Kidney glomerular epithelial cell (primary cell): Measurements from ENCODE around the gene CYTH3.

Experiments used
- DNase-seq: peaks from one replicate; lab custom pipeline; 2025; lab: John Stamatoyannopoulos, UW

The CYTH3 gene

GRCh38 chr7:6166443-6166891 lies 106.0 kb downstream of the CYTH3 start:
- no peak for DNase-seq

- DNase-seq = no peak
These were observed 106.7 kb downstream of the CYTH3 start for GRCh38 chr7:6165521-6166320.

- no peak for DNase-seq
These were observed 107.3 kb downstream of the CYTH3 start for GRCh38 chr7:6165075-6165474.

GRCh38 chr7:6164491-6164890 lies 107.9 kb downstream of the CYTH3 start:
- no peak for DNase-seq

GRCh38 chr7:6164010-6164409 lies 108.4 kb downstream of the CYTH3 start:
- no peak for DNase-seq

- no peak for DNase-seq
These were observed 109.0 kb downstream of the CYTH3 start for GRCh38 chr7:6163402-6163801.

GRCh38 chr7:6162650-6163366 lies 109.6 kb downstream of the CYTH3 start:
- no peak for DNase-seq

- no peak for DNase-seq
These were observed 110.1 kb downstream of the CYTH3 start for GRCh38 chr7:6162331-6162620.

- no peak for DNase-seq
These were observed 110.7 kb downstream of the CYTH3 start for GRCh38 chr7:6161463-6162330.

- peak; percentile 11 for DNase-seq
These were observed 112.2 kb downstream of the CYTH3 start for GRCh38 chr7:6160191-6160623.

GRCh38 chr7:6159524-6160031 lies 112.8 kb downstream of the CYTH3 start:
- DNase-seq = no peak

GRCh38 chr7:6159097-6159483 lies 113.3 kb downstream of the CYTH3 start:
- DNase-seq = no peak

- DNase-seq = no peak
These were observed 113.9 kb downstream of the CYTH3 start for GRCh38 chr7:6158424-6159096.

GRCh38 chr7:6157685-6158423 lies 114.6 kb downstream of the CYTH3 start:
- no peak for DNase-seq

- DNase-seq = no peak
These were observed 115.7 kb downstream of the CYTH3 start for GRCh38 chr7:6156734-6157133.

GRCh38 chr7:6155596-6155995 lies 116.8 kb downstream of the CYTH3 start:
- DNase-seq = no peak

- DNase-seq = no peak
These were observed 117.7 kb downstream of the CYTH3 start for GRCh38 chr7:6154542-6155404.

- DNase-seq = no peak
These were observed 118.5 kb downstream of the CYTH3 start for GRCh38 chr7:6153646-6154541.
